Type B pancreatic cell (in vitro differentiated cells): ENCODE measurements around the gene STX5. TPM values are rescaled to one million over a fixed set of nuclear protein-coding genes. Genes with fewer than 3 reads are reported as not detected.

Source experiments
- DNase-seq: peaks from one replicate; pipeline ENCODE4 v3.0.0; 2021; ENCODE audit warnings: mixed read lengths; ENCODE audit not compliant: unreplicated experiment; ENCODE audit errors: extremely low spot score
- H3K27ac Mint-ChIP-seq: 2 replicates; pipeline ENCODE4 v1.8.0; 2021; ENCODE audit warnings: mild to moderate bottlenecking, mixed read lengths
- H3K27me3 Mint-ChIP-seq: 2 replicates; pipeline ENCODE4 v1.8.0; 2021; ENCODE audit warnings: mixed read lengths
- H3K36me3 Mint-ChIP-seq: 2 replicates; pipeline ENCODE4 v1.8.0; 2021; ENCODE audit warnings: mixed read lengths
- H3K4me1 Mint-ChIP-seq: one replicate; pipeline ENCODE4 v1.8.0; 2021; ENCODE audit warnings: mixed read lengths; ENCODE audit not compliant: unreplicated experiment
- H3K4me3 Mint-ChIP-seq: 2 replicates; pipeline ENCODE4 v1.8.0; 2021; ENCODE audit warnings: mild to moderate bottlenecking, mixed read lengths
- H3K9me3 Mint-ChIP-seq: 2 replicates; pipeline ENCODE4 v1.8.0; 2021; ENCODE audit warnings: mixed read lengths
- total RNA-seq: library from RNA; stranded (reverse); gene quantifications from 2 replicates; pipeline ENCODE4 v1.2.1, GENCODE V29; 2021; ENCODE audit warnings: low replicate concordance
- TF ChIP-seq, protein P1 (sequence below): fragments of 200-600 bp; sonication (generic); conservative IDR thresholded peaks from 2 replicates; pipeline ENCODE4 v1.5.0; 2021; ENCODE audit warnings: antibody characterized with exemption, mild to moderate bottlenecking

The STX5 gene
- total RNA-seq, 1 donor from 2014 or later, result 42.4 TPM

DNA sequence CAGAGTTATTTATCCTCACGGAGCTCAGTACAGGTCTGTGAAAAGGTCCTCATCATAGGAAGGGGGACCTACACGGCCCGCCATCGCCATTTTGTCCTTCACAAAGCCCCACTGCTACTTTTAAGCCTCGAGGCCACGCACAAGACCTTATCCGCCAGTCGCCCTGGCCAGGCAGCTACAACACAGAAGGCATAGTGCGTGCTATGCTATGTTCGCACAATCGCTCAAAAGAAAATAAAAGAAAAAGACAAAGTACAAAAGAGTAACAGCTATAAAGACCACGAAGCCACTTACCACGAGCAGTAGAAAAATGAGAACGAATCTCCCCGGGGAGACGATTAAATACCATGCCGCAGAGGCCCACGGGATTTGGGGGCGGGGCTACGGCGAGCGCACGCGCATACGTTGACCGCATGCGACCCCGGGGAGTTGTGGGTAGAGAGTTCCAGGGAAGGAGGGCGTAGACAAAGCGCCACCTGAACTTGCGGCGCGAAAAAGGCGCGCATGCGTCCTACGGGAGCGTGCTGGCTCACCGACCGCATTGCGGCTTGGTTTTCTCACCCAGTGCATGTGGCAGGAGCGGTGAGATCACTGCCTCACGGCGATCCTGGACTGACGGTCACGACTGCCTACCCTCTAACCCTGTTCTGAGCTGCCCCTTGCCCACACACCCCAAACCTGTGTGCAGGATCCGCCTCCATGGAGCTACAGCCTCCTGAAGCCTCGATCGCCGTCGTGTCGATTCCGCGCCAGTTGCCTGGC, 23.9 kb upstream of the STX5 start:
- peaks cover 38% of the 10 kb centered on the region for H3K36me3 Mint-ChIP-seq
- TF ChIP-seq, protein P1, sequence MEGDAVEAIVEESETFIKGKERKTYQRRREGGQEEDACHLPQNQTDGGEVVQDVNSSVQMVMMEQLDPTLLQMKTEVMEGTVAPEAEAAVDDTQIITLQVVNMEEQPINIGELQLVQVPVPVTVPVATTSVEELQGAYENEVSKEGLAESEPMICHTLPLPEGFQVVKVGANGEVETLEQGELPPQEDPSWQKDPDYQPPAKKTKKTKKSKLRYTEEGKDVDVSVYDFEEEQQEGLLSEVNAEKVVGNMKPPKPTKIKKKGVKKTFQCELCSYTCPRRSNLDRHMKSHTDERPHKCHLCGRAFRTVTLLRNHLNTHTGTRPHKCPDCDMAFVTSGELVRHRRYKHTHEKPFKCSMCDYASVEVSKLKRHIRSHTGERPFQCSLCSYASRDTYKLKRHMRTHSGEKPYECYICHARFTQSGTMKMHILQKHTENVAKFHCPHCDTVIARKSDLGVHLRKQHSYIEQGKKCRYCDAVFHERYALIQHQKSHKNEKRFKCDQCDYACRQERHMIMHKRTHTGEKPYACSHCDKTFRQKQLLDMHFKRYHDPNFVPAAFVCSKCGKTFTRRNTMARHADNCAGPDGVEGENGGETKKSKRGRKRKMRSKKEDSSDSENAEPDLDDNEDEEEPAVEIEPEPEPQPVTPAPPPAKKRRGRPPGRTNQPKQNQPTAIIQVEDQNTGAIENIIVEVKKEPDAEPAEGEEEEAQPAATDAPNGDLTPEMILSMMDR, result no peak
- DNase-seq, result peak; percentile 99
- H3K27ac Mint-ChIP-seq, result peak overlapping the region; percentile 96
- H3K9me3 Mint-ChIP-seq, result no peaks in the 10 kb centered on the region
- H3K4me3 Mint-ChIP-seq, result peak overlapping the region; percentile 97
- peaks cover 56% of the 10 kb centered on the region for H3K4me1 Mint-ChIP-seq
- H3K27me3 Mint-ChIP-seq, result no peaks in the 10 kb centered on the region

DNA sequence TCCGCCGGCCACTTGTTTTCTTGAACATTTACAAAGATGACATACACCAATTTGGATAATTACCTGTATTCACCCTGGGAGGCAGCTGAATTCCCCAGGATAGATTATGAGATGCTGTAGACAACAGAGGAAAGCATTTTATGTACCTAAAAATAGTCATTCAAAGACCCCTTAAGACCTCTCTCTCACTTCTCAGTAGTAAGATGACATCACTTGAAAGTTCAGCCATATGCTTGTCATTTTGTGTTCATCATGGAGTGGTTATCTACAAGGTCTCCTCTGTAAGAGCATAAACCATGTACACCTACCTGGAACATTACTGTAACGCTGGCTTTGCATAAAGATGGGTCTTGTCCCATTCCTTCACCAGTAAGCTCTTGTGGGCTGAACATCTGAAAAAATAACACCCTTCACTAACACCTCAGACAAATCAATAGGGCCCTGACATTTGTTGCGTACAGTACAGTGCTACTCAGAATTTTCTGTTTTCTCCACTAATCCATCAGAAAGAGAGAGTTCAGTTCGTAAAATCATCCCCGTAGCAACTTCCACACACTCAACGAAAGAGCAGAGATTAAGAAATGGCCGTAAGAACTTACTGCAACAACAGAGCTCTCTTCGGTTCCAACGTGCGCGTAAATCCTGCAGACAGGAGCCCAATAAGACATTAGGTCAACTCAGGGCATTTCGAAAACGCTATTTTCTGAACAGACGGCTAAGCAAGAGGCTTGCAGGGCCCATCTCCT, 23.1 kb upstream of the STX5 start:
- Mint-ChIP-seq H3K27me3 (no peaks in the 10 kb centered on the region), H3K36me3 (peaks cover 38% of the 10 kb centered on the region), H3K4me1 (peaks cover 52% of the 10 kb centered on the region), H3K4me3 (peak overlapping the region; percentile 97), H3K9me3 (no peaks in the 10 kb centered on the region), H3K27ac (peak overlapping the region; percentile 96)
- DNase-seq, result no peak
- TF ChIP-seq, protein P1, result no peak

DNA sequence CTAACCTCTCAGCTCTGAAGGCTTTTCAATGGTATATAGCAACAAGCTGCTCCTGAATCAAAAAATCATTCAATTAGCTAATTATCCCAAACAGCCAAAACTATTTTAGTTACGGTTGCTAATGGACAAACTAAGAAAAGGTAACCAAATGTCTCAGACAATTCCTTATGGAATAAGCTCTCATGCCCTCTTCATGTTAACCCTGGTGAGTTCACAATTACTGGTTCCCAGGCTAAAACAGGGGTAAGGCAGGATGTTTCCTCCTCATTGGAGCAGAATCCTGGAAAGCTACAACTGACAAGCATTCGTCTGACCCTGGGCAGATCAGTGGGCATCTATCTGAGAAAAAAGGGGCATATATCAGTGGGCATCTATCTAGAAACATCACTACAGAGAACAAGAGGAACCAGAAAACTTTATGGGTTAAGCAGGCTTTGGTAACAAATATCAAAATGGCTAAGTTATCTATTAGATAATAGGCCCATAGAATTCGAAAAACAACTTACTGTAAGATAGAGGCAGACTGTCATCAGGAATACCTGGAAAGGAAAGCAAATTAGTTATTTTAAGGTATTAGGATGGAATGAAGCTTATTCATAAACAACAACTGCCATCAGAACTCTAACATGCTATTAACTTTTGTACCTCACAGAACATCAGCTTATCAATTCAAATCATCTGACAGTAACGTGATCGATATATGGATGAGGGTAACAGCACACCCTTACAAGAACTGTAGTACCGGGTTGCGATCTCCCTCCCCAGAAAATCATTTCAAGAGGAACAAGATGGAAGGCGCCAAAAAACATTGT, 22.4 kb upstream of the STX5 start:
- Mint-ChIP-seq H3K27ac (peak overlapping the region; percentile 96), H3K27me3 (no peaks in the 10 kb centered on the region), H3K36me3 (peaks cover 38% of the 10 kb centered on the region), H3K4me3 (peak overlapping the region; percentile 97), H3K9me3 (no peaks in the 10 kb centered on the region), H3K4me1 (peaks cover 44% of the 10 kb centered on the region)
- DNase-seq, result no peak
- TF ChIP-seq, protein P1, result no peak

DNA sequence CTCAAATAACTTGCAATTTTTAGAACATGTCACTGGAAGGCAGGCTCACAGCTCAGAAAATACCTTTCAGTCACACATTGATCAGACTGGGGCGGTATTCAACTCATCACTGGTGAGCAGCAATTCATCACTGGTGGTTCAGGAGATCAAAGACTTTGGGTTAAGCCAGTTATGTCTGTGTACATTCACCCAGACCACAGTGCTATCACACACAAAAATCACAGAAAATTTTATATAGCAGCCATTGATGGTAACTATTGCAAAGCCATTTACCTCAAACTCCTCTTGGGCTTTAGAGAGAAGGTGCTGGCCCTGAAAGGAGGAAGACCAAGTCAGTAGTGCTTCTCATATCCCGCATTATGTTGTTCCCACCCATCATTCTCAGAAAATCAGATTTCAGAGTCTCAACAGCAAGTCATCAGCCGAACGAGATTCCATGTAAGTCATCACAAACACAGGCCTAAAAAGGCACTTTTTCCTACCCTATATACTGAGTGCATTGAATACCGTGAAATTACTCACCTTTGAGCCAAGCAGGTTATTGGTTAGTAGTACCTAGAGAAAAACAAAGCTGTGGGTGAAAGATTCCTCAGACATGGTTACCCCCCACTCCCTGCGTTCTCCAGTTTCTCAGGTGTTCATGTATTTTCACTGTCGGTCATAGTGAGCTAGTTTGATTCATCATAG, 21.6 kb upstream of the STX5 start:
- peak overlapping the region; percentile 96 for H3K27ac Mint-ChIP-seq
- no peak for DNase-seq
- TF ChIP-seq, protein P1, result no peak
- peak overlapping the region; percentile 97 for H3K4me3 Mint-ChIP-seq
- no peaks in the 10 kb centered on the region for H3K9me3 Mint-ChIP-seq
- peaks cover 38% of the 10 kb centered on the region for H3K36me3 Mint-ChIP-seq
- no peaks in the 10 kb centered on the region for H3K27me3 Mint-ChIP-seq
- H3K4me1 Mint-ChIP-seq, result peaks cover 38% of the 10 kb centered on the region

DNA sequence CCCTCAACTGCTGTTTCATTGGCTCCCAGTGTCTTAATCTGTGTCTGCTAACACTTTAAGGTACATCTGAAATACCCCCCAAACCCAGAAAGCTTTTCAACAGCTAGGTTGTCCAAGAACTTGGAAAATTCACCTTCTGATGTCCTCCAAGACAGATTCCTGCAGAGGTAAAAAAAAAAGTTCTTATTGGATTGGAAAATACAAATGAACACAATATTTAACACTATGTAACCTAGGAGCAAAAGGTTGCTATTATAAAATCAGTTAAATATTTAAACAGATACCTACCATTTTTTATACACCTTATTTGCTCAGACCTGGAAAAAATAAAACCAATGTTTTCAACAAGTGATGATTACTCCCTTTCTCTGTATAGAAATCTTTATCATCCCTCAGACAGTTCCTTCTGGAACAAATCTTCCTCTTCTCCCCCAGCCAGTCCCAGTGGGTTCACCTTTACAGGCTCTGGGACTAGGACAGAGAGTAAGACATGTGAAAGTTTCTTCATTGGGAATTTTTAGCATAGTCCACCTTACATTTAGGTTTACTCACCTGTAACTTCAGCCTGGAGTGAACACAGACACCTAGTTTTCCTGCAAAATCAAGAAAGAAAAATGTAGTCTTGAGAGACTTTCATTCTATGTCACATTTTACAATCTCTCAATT, 20.8 kb upstream of the STX5 start:
- Mint-ChIP-seq H3K9me3 (no peaks in the 10 kb centered on the region), H3K4me1 (peaks cover 30% of the 10 kb centered on the region), H3K27me3 (no peaks in the 10 kb centered on the region), H3K36me3 (peaks cover 38% of the 10 kb centered on the region), H3K4me3 (peak overlapping the region; percentile 97), H3K27ac (peak overlapping the region; percentile 96)
- DNase-seq, result no peak
- TF ChIP-seq, protein P1, result no peak
